HepG2 (cell line): Measurements from ENCODE around the gene ASXL1.

Source experiments
- CTCF ChIP-seq: sonication (generic); formaldehyde crosslinking; IDR thresholded peaks from 2 replicates; pipeline ENCODE4 v1.5.0; 2020; ENCODE audit warnings: mild to moderate bottlenecking, missing genetic modification reagents, moderate library complexity
- PHF20 ChIP-seq: sonication (generic); formaldehyde crosslinking; IDR thresholded peaks from 2 replicates; pipeline ENCODE4 v1.5.0; 2020; ENCODE audit warnings: mild to moderate bottlenecking, missing genetic modification reagents
- POLR2A ChIP-seq, 2 experiments: IDR thresholded peaks; 2 replicates each; pipeline ENCODE4 v1.6.1; 2011; ENCODE audit warnings: low read depth in 2 of 2, low read length in 2 of 2, mild to moderate bottlenecking in 1 of 2, moderate library complexity in 1 of 2; ENCODE audit not compliant: insufficient read depth in 1 of 2
- ZNF3 ChIP-seq: IDR thresholded peaks from 2 replicates; pipeline ENCODE4 v1.7.0; 2017; ENCODE audit warnings: inconsistent platforms
- ZNF335 ChIP-seq: sonication (generic); formaldehyde crosslinking; IDR thresholded peaks from 2 replicates; pipeline ENCODE4 v1.4.0; 2020; ENCODE audit warnings: missing genetic modification reagents
- ZNF775 ChIP-seq: sonication (generic); formaldehyde crosslinking; IDR thresholded peaks from 2 replicates; pipeline ENCODE4 v1.4.0; 2020; ENCODE audit warnings: missing genetic modification reagents, mild to moderate bottlenecking, moderate library complexity, borderline replicate concordance
- ZUFSP ChIP-seq: sonication (generic); formaldehyde crosslinking; IDR thresholded peaks from 2 replicates; pipeline ENCODE4 v1.9.0; 2021; ENCODE audit warnings: missing genetic modification reagents, mild to moderate bottlenecking, borderline replicate concordance
- TF ChIP-seq, protein P1 (sequence below): IDR thresholded peaks from 2 replicates; pipeline ENCODE4 v1.6.1; 2012; ENCODE audit warnings: inconsistent platforms

GRCh38 chr20:32368323-32368722 lies 10.2 kb downstream of the ASXL1 start:
- TF ChIP-seq, protein P1, sequence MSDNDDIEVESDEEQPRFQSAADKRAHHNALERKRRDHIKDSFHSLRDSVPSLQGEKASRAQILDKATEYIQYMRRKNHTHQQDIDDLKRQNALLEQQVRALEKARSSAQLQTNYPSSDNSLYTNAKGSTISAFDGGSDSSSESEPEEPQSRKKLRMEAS = no peak
- TF ChIP-seq ZNF3 (CRISPR knock-in tag) = no peak
- TF ChIP-seq POLR2A (IDR thresholded peaks at IDR 0.05; ENCODE audit: insufficient read depth in 1 of 2, low read depth in 2 of 2, low read length in 2 of 2) = no peak
- TF ChIP-seq CTCF (CRISPR knock-in tag) = no peak
- TF ChIP-seq ZNF335 (CRISPR knock-in tag) = no peak
- no peak for TF ChIP-seq PHF20 (CRISPR knock-in tag)
- TF ChIP-seq ZNF775 (CRISPR knock-in tag) = no peak
- no peak for TF ChIP-seq ZUFSP
